Panc1 (cell line): Measurements from ENCODE around the gene AGPAT1. TPM values are rescaled to one million over a fixed set of nuclear protein-coding genes. Genes with fewer than 3 reads are reported as not detected.

Source experiments
- ATAC-seq: fragments of 200-7000 bp; cut with Tn5 transposase; 2 replicates; pipeline ENCODE4 v1.9.1; 2020; ENCODE audit warnings: mild to moderate bottlenecking, moderate library complexity
- BruUV-seq: library from RNA; stranded (reverse); fragments of 400-500 nt; replicated peaks from 2 replicates; lab custom pipeline; 2021; lab: Mats Ljungman, UMichigan
- CTCF ChIA-PET: fragments of 300-600 bp; sonication (Branson Sonifier 250); formaldehyde crosslinking; loops from one replicate; lab custom pipeline; 2022; ENCODE audit warnings: antibody characterized with exemption; lab: Charles Lee
- POLR2A ChIA-PET: fragments of 300-600 bp; sonication (Branson Sonifier 250); formaldehyde crosslinking; loops from one replicate; lab custom pipeline; 2022; ENCODE audit warnings: antibody characterized with exemption; lab: Charles Lee
- DNase-seq: peaks from one replicate; pipeline ENCODE4 v3.0.0-alpha.2; 2010; ENCODE audit warnings: low read depth, low spot score
- H3K27ac ChIP-seq: 2 replicates; pipeline ENCODE4 v1.5.1; 2011; ENCODE audit warnings: mild to moderate bottlenecking, low read length, inconsistent platforms
- H3K27me3 ChIP-seq: fragments of 200-500 bp; sonication (Bioruptor generic); 2 replicates; pipeline ENCODE4 v1.6.0; 2014; ENCODE audit warnings: low read length, inconsistent platforms; ENCODE audit not compliant: control insufficient read depth, insufficient read depth
- H3K36me3 ChIP-seq: fragments of 200-500 bp; sonication (Bioruptor generic); 2 replicates; pipeline ENCODE4 v1.5.1; 2014; ENCODE audit warnings: inconsistent platforms, mild to moderate bottlenecking, low read length, moderate library complexity; ENCODE audit not compliant: control insufficient read depth, insufficient read depth
- H3K4me1 ChIP-seq: 2 replicates; pipeline ENCODE4 v1.5.1; 2011; ENCODE audit warnings: inconsistent platforms, mild to moderate bottlenecking, low read length, moderate library complexity; ENCODE audit not compliant: control insufficient read depth, insufficient read depth
- H3K4me3 ChIP-seq, 2 experiments: 2 replicates each; pipeline ENCODE4 v1.5.1; 2011 to 2012; ENCODE audit warnings: low read depth in 2 of 2, low read length in 2 of 2, mild to moderate bottlenecking in 2 of 2, inconsistent platforms in 1 of 2, moderate library complexity in 1 of 2
- H3K9me3 ChIP-seq: fragments of 200-500 bp; sonication (Bioruptor generic); 2 replicates; pipeline ENCODE4 v1.5.1; 2014; ENCODE audit warnings: low read depth, mild to moderate bottlenecking, inconsistent platforms, low read length, moderate library complexity; ENCODE audit not compliant: control insufficient read depth, insufficient read depth
- POLR2AphosphoS5 ChIP-seq: IDR thresholded peaks from 2 replicates; pipeline ENCODE4 v1.6.1; 2012; ENCODE audit warnings: mild to moderate bottlenecking, low read depth, low read length, moderate library complexity
- SIN3A ChIP-seq: IDR thresholded peaks from 2 replicates; pipeline ENCODE4 v1.6.1; 2012; ENCODE audit warnings: low read depth, mild to moderate bottlenecking, low read length, moderate library complexity, borderline replicate concordance; ENCODE audit not compliant: insufficient read depth
- TCF7L2 ChIP-seq: IDR thresholded peaks from 2 replicates; pipeline ENCODE4 v1.6.1; 2011; ENCODE audit warnings: mild to moderate bottlenecking, low read depth, low read length, inconsistent platforms
- in situ Hi-C: cut with HindIII; loops from 2 replicates; pipeline ENCODE4 v1.10.0; 2016; ENCODE audit warnings: low sequenced_read_pairs, low pct_unique_long_range_greater_than_20kb
- intact Hi-C: fragments of 100-400 bp; cut with micrococcal nuclease; formaldehyde crosslinking; loops from one replicate; pipeline ENCODE4 v1.10.0; 2022; ENCODE audit not compliant: unreplicated experiment
- total RNA-seq: library from RNA; stranded (reverse); gene quantifications from one replicate; pipeline ENCODE4 v1.2.1, GENCODE V29; 2021; ENCODE audit not compliant: unreplicated experiment
- TF ChIP-seq, protein P1 (sequence below), 2 experiments: IDR thresholded peaks; 2 replicates each; pipeline ENCODE4 v1.6.1; 2011 to 2012; ENCODE audit warnings: low read depth in 2 of 2, control low read depth in 1 of 2, low read length in 1 of 2, mild to moderate bottlenecking in 1 of 2, moderate library complexity in 1 of 2; ENCODE audit not compliant: insufficient read depth in 1 of 2

AGPAT1 gene
- total RNA-seq, 1 experiment from 2014 or later, result 88.4 TPM

DNA sequence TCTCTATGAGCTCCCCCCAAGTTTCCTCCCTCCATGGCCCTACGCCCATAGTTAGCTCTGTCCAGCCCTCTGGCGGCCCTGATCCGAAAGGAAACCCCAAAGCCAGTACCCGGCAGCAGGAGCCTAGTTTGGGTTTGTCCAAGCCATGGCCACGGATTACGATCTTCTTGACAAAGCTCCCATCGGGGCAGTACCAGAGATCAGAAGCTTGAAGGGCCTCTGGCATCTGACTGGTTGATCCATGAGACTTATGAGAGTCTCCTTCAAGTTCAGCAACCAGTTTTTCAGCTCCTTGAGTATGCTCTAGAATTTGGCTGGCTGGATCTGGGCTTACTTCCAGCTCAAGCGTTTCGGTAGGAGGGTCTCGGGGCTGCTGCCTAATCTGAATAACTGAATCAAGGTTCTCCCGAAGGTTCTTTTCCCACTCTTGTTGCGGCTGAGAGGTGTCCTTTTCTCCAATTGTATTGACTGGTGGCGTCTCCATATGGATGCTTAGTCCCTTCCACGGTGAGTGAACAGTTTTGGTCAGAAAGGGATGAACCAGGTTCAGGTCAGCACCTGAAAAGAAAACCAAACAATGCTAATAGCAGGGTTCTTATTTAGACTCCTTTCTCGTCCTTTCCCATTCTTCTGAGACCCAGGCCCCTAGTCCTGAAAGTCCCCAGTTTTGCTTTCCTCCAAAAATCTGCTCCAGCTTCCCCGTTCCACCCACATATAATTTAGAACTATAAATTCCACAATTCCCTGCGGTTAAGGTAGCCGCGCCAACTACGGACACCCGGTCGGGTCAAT lies 46.4 kb downstream of the AGPAT1 start:
- Histone ChIP-seq H3K27me3 (no peaks in the 10 kb centered on the region), H3K4me1 (peaks cover 23% of the 10 kb centered on the region), H3K4me3 (peak overlapping the region; percentile 78 to 92), H3K36me3 (no peaks in the 10 kb centered on the region; the same call in 1 of the 2 replicates), H3K27ac (peak overlapping the region; percentile 92), H3K9me3 (no peaks in the 10 kb centered on the region)
- no peak for TF ChIP-seq SIN3A
- TF ChIP-seq, protein P1, sequence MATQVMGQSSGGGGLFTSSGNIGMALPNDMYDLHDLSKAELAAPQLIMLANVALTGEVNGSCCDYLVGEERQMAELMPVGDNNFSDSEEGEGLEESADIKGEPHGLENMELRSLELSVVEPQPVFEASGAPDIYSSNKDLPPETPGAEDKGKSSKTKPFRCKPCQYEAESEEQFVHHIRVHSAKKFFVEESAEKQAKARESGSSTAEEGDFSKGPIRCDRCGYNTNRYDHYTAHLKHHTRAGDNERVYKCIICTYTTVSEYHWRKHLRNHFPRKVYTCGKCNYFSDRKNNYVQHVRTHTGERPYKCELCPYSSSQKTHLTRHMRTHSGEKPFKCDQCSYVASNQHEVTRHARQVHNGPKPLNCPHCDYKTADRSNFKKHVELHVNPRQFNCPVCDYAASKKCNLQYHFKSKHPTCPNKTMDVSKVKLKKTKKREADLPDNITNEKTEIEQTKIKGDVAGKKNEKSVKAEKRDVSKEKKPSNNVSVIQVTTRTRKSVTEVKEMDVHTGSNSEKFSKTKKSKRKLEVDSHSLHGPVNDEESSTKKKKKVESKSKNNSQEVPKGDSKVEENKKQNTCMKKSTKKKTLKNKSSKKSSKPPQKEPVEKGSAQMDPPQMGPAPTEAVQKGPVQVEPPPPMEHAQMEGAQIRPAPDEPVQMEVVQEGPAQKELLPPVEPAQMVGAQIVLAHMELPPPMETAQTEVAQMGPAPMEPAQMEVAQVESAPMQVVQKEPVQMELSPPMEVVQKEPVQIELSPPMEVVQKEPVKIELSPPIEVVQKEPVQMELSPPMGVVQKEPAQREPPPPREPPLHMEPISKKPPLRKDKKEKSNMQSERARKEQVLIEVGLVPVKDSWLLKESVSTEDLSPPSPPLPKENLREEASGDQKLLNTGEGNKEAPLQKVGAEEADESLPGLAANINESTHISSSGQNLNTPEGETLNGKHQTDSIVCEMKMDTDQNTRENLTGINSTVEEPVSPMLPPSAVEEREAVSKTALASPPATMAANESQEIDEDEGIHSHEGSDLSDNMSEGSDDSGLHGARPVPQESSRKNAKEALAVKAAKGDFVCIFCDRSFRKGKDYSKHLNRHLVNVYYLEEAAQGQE (IDR thresholded peaks at IDR 0.05; ENCODE audit: insufficient read depth in 1 of 2, low read depth in 2 of 2, low read length in 1 of 2), result peak in 1 of 2 experiments; percentile 33; a peak in 1 of 4 replicates
- intact Hi-C loops (no loop called here), in situ Hi-C loops (no loop called here)
- TSS peak; percentile 44 for BruUV-seq
- POLR2A ChIA-PET, result interaction anchor here (0.5 to 0.6 kb wide), 3 partner anchors 23 to 68 kb away, joined by 3 to 8 read pairs (median 5); no protein-coding TSS in a partner anchor
- ATAC-seq, result peak; percentile 36
- CTCF ChIA-PET, result interaction anchor here (0.5 kb wide), 1 partner anchor 68 kb away, joined by 8 read pairs; no protein-coding TSS in a partner anchor
- no peak for DNase-seq

DNA sequence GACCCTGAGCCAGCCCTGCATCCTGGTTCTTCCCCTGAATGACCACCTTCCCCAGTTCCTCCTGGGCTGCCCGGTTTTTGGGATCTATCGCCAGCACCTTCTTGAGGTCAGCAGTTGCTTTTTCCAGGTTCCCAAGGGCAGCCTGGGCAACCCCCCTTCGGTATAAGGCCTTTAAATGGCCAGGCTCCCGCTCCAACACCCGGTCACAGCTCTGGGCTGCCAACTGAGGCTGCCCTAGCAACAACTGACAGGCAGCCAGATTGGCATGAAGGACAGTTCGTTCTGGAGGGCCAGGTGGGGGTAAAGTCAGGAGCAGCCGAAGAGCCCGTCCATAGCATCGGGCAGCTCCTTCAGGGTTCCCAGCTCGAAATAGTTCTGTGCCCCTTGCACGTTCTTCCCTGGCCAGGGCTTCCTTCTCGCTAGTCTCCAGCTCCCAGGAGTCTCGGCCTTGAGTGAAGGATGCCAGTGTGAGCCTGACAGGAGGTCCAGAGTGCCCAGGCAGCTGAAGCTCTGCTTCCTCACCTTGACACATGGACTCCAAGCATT lies 47.1 kb downstream of the AGPAT1 start:
- Histone ChIP-seq H3K36me3 (no peaks in the 10 kb centered on the region; the same call in 1 of the 2 replicates), H3K4me3 (peak overlapping the region; percentile 78 to 92), H3K27me3 (no peaks in the 10 kb centered on the region), H3K9me3 (no peaks in the 10 kb centered on the region), H3K27ac (peak overlapping the region; percentile 92), H3K4me1 (peaks cover 23% of the 10 kb centered on the region)
- ChIA-PET CTCF (interaction anchor here (1.2 kb wide), 1 partner anchor 10 kb away, joined by 4 read pairs; no protein-coding TSS in a partner anchor), POLR2A (interaction anchor here (0.5 to 0.6 kb wide), 2 partner anchors 24 to 69 kb away, joined by 3 to 5 read pairs; no protein-coding TSS in a partner anchor)
- no peak for TF ChIP-seq TCF7L2
- DNase-seq (no peak), ATAC-seq (no peak)
- no TSS peak for BruUV-seq
- intact Hi-C loops (no loop called here), in situ Hi-C loops (no loop called here)

DNA sequence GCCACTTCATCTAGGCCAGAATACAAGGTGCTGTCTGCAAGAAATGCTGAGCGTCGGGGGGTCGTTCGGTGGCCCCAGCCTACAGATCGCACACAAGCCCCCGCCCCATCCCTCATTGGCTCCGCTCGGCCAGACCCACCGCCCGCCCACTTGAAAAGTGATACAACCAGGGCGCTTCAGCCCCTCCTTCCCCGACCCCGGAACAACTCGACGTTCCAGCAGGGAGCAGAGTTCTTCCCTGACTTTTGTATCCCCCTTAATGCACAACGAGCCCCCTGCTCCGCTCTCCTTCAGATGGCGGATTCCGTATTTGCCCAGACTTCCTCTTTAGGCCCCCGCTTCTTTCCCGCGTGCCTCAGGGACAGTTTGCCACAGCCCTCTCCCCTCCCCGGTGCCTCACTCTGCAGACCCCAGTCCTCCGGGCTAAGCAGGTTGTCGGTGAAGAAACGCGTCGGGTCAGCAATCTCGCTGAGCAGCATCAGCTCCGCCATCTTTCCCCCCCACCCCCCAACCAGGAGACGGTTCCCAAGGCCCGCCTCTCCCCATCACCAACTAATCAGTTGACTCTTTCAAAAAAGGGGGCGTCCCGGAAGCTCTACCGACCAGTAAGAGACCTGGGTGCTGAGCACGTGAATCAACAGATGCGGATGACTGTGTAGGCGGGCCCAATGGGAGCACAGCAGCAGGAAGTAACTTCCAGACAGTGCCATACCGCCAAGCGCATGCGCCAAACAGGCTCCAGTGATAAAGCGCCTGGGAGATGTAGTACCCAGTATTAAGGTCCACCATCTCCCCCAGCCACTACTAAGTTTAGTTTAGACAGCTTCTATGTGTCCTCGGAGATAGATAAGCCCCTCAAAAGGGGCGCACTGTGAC lies 47.9 kb downstream of the AGPAT1 start, which contains the start of gene ATF6B:
Gene ATF6B (minus strand): TSS at position 530 of the 876 bp plus-strand sequence. CDS start 39 bp downstream, at position 491.
- Histone ChIP-seq H3K36me3 (no peaks in the 10 kb centered on the region; the same call in 1 of the 2 replicates), H3K4me1 (peaks cover 23% of the 10 kb centered on the region), H3K27me3 (no peaks in the 10 kb centered on the region), H3K4me3 (peak within 1 kb of the TSS; percentile 92 to 100), H3K27ac (peak within 1 kb of the TSS; percentile 96), H3K9me3 (no peaks in the 10 kb centered on the region)
- DNase-seq (peak; percentile 93), ATAC-seq (peak; percentile 95)
- in situ Hi-C loops (no loop called here), intact Hi-C loops (no loop called here)
- CTCF ChIA-PET, result interaction anchor here (0.6 to 1.2 kb wide), 3 partner anchors 9 to 1463 kb away, joined by 4 to 6 read pairs (median 5); no protein-coding TSS in a partner anchor
- BruUV-seq, result TSS peak; percentile 64
- TF ChIP-seq POLR2AphosphoS5 (0 out of 2 replicates have a peak, but pooled peaks have one; percentile 35), SIN3A (peak; percentile 83; the same call in 1 of the 2 replicates)
- TF ChIP-seq, protein P1 (IDR thresholded peaks at IDR 0.05; ENCODE audit: insufficient read depth in 1 of 2, low read depth in 2 of 2, low read length in 1 of 2), result no peak
- POLR2A ChIA-PET, result interaction anchor here (0.6 kb wide), 1 partner anchor 30 kb away, joined by 7 read pairs; no protein-coding TSS in a partner anchor
